ENCODE measurements around the gene POU2F2.

DNA sequence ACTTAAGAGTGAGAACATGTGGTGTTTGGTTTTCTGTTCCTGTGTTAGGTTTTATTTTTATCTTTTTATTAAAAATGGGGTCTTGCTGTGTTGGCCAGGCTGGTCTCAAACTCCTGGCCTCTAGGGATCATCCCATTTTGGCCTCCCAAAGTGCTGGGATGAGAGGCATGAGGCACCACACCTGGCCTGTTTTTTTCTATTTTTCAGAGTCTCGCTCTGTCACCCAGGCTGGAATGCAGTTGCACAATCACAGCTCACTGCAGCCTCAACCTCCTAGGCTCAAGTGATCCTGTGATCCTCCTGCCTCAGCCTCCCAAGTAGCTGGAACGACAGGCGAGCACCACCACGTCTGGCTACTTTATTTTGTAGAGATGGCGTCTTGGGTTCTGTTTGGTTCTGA, 48.7 kb downstream of the POU2F2 start:
- TF ChIP-seq CTCF (IDR thresholded peaks at IDR 0.05) (no peak), MXD4 (CRISPR knock-in tag; IDR thresholded peaks at IDR 0.05; ENCODE audit: borderline replicate concordance) (no peak), GTF2I (CRISPR knock-in tag; conservative IDR thresholded peaks at IDR 0.05) (no peak), TP53 (CRISPR knock-in tag; IDR thresholded peaks at IDR 0.05) (no peak), ATF2 (CRISPR knock-in tag; IDR thresholded peaks at IDR 0.05; ENCODE audit: borderline replicate concordance, low read depth) (no peak), TCF7 (CRISPR knock-in tag; IDR thresholded peaks at IDR 0.05; ENCODE audit: low read depth) (no peak), ZNF232 (CRISPR knock-in tag; IDR thresholded peaks at IDR 0.05) (no peak), PREB (CRISPR knock-in tag; IDR thresholded peaks at IDR 0.05; ENCODE audit: borderline replicate concordance) (no peak)
- TF ChIP-seq, protein P1, sequence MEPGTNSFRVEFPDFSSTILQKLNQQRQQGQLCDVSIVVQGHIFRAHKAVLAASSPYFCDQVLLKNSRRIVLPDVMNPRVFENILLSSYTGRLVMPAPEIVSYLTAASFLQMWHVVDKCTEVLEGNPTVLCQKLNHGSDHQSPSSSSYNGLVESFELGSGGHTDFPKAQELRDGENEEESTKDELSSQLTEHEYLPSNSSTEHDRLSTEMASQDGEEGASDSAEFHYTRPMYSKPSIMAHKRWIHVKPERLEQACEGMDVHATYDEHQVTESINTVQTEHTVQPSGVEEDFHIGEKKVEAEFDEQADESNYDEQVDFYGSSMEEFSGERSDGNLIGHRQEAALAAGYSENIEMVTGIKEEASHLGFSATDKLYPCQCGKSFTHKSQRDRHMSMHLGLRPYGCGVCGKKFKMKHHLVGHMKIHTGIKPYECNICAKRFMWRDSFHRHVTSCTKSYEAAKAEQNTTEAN (CRISPR knock-in tag; IDR thresholded peaks at IDR 0.05) = no peak
- TF ChIP-seq, protein P2, sequence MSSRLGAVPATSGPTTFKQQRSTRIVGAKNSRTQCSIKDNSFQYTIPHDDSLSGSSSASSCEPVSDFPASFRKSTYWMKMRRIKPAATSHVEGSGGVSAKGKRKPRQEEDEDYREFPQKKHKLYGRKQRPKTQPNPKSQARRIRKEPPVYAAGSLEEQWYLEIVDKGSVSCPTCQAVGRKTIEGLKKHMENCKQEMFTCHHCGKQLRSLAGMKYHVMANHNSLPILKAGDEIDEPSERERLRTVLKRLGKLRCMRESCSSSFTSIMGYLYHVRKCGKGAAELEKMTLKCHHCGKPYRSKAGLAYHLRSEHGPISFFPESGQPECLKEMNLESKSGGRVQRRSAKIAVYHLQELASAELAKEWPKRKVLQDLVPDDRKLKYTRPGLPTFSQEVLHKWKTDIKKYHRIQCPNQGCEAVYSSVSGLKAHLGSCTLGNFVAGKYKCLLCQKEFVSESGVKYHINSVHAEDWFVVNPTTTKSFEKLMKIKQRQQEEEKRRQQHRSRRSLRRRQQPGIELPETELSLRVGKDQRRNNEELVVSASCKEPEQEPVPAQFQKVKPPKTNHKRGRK (CRISPR knock-in tag; IDR thresholded peaks at IDR 0.05; ENCODE audit: borderline replicate concordance) = no peak

Data from WTC11 (cell line).